LNCaP clone FGC (cell line): ENCODE measurements around the gene HRH1.

Experiments used
- DNase-seq: peaks from one replicate; pipeline ENCODE4 v3.0.0-alpha.2; 2011; ENCODE audit warnings: low read depth
- H3K4me3 ChIP-seq: 2 replicates; pipeline ENCODE4 v1.5.1; 2011; ENCODE audit warnings: mild to moderate bottlenecking, low read depth, low read length, control low read depth
- TF ChIP-seq, protein P1 (sequence below): IDR thresholded peaks from 2 replicates; pipeline ENCODE4 v1.5.1; 2012; ENCODE audit warnings: mild to moderate bottlenecking; ENCODE audit not compliant: control insufficient read depth, insufficient read depth; ENCODE audit errors: extremely low read depth

Gene HRH1

DNA sequence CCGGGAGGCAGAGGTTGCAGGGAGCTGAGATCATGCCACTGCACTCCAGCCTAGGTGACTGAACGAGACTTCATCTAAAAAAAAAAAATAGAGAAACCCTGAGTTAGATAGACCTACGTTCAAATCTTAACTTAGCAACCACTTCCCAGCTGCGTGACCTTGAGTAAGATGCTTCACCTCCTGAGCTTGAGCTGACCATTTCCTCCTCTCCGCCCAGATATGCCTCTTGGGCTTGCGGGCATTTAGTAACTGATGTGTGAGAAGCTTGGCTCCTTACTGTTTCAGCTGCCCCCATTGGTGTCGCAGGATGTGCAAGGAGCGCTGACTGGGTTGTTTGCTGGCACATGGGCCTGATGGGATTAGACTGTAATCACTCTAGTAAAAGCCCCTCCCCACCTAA, 91.0 kb downstream of the HRH1 start:
- TF ChIP-seq, protein P1, sequence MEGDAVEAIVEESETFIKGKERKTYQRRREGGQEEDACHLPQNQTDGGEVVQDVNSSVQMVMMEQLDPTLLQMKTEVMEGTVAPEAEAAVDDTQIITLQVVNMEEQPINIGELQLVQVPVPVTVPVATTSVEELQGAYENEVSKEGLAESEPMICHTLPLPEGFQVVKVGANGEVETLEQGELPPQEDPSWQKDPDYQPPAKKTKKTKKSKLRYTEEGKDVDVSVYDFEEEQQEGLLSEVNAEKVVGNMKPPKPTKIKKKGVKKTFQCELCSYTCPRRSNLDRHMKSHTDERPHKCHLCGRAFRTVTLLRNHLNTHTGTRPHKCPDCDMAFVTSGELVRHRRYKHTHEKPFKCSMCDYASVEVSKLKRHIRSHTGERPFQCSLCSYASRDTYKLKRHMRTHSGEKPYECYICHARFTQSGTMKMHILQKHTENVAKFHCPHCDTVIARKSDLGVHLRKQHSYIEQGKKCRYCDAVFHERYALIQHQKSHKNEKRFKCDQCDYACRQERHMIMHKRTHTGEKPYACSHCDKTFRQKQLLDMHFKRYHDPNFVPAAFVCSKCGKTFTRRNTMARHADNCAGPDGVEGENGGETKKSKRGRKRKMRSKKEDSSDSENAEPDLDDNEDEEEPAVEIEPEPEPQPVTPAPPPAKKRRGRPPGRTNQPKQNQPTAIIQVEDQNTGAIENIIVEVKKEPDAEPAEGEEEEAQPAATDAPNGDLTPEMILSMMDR, result no peak
- no peak for DNase-seq

DNA sequence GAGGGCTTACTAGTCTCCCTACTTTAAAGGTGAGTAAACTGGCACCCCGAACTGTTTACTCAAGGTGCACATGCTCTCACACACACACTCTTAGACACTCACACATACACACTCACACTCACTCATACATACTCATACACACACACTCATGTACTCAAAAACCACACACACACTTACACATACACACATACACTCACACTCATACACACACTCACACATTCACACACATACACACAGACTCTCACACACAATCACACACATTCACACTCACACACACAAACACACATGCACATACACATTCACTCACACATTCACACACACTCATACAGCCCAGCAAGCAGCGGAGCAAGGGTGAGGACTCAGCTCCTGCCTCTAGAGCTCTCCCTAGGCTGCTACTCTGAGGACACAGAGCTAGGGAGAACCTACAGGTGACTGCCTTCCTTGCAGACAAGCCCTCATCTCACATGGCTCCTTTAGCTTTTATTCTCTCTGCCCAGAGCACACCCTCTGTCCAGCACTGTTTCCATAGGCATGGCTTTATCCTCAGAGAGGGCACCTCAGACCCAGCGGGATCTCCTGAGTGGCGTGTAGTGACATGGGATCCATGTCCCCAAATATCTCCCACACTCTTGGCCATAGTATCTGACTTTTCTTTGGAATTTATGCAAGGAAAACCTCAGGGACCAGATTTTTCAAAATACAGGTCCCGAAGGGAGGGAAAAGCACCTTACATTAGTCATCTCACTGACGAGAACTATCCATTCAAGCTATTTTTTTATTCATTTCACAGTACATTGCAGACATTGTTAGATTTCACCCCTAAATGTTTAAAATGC, 91.8 kb downstream of the HRH1 start:
- TF ChIP-seq, protein P1, result no peak
- DNase-seq, result no peak
- H3K4me3 ChIP-seq, result no peak overlapping the region

More for the DNA sequence above, 91.0 kb downstream of the HRH1 start:
- H3K4me3 ChIP-seq, result no peak overlapping the region

DNA sequence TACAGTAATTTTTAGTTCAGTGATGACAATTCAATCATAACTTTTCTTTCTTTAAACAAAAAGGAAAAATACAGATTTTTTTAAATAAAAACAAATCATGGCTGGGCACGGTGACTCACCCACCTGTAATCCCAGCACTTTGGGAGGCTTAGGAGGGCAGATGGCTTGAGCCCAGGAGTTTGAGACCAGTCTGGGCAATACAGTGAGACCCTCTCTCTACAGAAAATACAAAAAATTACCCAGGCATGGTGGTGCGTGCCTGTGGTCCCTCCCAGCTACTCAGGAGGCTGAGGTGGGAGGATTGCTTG, 92.3 kb downstream of the HRH1 start:
- TF ChIP-seq, protein P1, result no peak
- H3K4me3 ChIP-seq, result no peak overlapping the region
- DNase-seq, result no peak

DNA sequence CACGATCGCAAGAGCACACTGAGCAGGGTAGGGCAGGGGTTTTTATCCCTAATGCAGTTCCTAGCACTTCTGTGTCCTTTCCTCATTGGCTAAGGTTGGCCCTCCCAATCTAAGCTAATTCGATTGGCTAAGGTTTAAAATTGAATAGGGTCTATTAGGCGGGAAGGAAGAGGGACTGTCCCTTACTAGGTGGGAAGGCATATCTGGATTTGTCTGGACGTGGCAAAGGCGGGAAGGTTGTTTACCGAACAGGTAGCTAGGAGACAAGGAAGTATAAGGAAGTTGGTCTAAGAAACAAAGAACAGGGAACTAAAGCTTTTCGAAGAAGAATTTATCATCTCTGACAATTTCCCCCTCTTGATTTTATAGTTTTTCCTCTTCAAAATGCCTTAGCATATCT, 93.1 kb downstream of the HRH1 start:
- TF ChIP-seq, protein P1, result no peak
- DNase-seq, result no peak
- H3K4me3 ChIP-seq, result no peak overlapping the region

DNA sequence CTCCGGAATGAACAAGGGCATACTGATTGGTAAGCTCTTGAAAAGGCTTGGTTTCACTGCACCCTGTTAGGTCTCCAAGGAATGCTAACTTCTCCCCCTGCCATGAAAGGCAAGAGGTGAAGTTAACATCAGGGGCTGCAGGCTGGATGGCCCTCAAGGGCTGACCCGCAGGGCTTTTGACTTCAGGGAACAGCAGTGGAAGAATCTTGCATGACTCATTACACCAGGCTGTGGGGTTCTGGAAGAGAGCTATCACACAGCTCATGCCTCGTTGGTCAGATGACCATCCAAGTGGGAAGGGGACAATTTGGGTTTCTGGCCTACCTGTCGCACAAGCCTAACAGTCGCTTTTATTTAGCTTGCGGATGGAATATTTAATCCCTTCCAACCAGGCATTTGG, 94.3 kb downstream of the HRH1 start:
- no peak for DNase-seq
- no peak overlapping the region for H3K4me3 ChIP-seq
- TF ChIP-seq, protein P1, result no peak

GRCh38 chr3:11250902-11251806, 96.9 kb downstream of the HRH1 start:
- DNase-seq, result no peak
- TF ChIP-seq, protein P1, result no peak
- H3K4me3 ChIP-seq, result no peak overlapping the region

GRCh38 chr3:11251807-11252176, 97.5 kb downstream of the HRH1 start:
- H3K4me3 ChIP-seq, result no peak overlapping the region
- DNase-seq, result no peak
- TF ChIP-seq, protein P1, result no peak
